ENCODE measurements around the gene TIE1.

The TIE1 gene

DNA sequence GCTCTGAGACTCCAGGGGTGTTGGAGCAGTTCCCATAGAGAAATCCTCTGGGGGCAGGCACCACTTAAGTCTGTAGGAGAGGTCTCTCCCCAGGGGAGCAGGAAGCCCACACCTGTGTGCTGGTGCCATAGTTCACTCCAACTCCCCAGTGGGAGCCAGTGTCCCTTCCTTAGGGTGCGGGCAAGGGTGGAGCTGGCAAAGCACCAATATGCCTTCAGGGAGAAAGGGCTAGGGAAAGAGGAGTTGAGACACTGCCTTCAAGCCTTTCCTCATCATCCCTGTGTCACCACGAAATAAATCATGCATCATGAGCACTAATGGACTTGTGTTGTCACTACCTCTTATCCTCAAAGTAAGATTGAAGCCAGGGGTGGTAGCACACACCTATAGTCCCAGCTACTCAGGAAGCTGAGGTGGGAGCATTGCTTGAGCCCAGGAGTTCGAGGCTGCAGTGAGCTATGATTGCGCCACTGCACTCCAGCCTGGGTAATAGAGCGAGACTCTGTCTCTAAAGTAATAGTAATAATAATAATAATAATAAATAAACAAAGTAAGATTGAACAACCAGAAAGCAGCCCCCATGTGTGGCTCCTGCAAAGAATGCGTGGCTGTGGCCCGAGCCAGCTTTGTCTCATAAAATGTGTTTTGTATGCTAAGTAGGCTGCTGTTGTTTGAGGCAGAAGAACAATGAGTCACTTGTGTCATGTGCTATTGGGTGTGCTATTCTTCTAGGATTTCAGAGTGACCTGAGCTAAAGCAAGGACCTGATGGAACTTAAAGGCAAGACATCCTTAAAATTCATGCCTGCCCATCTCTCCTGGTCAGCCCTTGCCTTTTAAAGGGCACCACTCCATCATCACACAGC lies 6.7 kb upstream of the TIE1 start:
- no peak for DNase-seq (ENCODE audit: low read depth)

DNA sequence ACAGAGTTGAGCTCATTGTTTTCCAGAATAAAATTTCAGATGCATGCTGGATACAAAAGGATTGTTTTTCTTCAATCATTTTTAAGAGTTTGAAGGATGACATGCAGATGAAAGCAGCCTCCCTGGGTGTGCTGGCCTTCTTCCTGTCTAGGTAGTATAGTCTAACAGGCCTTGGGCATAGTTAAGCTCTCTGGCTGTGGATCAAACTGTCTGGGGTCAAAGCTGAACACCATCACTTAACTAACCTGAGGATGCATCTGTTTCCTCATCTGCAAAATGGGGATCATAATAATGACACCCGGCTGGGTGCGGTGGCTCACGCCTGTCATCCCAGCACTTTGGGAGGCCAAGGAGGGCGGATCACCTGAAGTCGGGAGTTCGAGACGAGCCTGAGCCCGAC lies 6.0 kb upstream of the TIE1 start:
- DNase-seq (ENCODE audit: low read depth), result no peak

- DNase-seq (ENCODE audit: low read depth), result no peak
These were observed 4.6 kb upstream of the TIE1 start for GRCh38 chr1:43296207-43296606.

DNA sequence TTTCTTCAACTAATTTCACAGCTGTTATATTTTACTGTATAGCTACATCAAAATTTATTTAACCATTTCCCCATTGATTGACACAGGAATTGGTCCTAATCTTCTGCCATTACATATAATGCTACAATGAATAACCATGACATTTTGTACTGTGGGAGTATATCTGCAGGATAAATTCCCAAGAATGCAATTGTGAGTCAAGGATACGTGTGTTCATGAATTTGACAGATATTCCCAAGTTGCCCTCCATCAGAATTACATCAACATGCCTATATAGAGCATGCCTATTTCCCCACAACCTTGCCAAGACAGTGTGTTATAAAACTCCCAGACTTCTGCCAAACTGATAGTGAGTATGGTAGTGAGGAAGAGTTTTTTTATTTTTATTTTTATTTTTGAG lies 2.7 kb upstream of the TIE1 start:
- no peak for DNase-seq (ENCODE audit: low read depth)

GRCh38 chr1:43299101-43299500 lies 1.7 kb upstream of the TIE1 start:
- no peak for DNase-seq (ENCODE audit: low read depth)

DNA sequence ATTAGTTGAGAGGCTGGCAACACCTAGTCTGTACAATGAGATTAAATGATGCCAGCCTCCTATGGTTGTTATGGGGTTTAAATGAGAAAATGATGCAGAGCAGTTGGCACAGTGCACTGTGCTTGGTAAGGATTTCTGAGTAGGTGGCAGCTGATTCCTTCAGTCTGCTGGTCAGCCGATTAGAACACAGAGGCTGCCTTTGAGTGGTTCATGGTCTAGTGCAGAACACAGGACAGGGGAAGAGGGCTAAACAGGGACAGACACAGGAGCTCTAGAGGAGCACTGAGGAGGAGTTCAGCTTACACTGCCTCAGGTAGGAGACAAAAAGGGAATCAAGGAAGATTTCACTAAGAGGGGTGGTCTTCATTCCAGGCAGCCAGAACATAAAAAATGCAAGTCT lies 1.4 kb downstream of the TIE1 start:
- no peak for DNase-seq (ENCODE audit: low read depth)

DNA sequence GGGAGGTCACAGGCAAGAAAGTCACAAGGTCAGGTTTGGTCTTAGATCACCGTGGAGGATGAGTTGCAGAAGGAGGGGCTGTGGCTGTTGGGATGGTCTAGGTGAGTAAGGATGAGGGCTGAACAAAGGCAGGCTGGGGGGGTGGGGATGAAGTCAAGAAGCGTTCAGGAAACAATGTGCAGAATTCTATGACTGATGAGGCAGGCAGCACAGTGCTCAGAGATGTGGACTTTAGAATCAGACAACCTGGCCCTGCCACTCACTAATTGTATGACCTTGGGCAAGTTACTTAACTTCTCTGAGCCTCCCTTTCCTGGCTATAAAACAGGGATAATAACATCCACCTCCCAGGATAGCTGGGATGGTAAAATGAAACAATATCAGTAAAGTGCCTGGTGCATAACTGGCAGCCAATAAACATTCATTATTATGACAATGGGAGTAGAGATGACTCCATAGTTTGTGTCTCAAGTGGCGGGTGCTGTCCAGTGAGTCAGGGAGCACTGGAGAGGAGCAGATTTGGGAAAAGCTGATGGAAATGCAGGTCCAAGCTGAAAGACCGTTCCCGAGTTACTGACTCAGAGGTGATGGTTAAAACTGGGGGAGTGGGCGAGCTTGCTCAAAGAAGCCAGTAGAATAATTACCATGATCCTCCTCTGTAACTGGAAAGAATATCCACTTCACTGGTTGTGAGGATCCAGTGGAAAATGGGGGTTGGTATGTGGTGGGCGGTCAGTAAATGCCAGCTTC lies 2.1 kb downstream of the TIE1 start:
- no peak for DNase-seq (ENCODE audit: low read depth)

DNA sequence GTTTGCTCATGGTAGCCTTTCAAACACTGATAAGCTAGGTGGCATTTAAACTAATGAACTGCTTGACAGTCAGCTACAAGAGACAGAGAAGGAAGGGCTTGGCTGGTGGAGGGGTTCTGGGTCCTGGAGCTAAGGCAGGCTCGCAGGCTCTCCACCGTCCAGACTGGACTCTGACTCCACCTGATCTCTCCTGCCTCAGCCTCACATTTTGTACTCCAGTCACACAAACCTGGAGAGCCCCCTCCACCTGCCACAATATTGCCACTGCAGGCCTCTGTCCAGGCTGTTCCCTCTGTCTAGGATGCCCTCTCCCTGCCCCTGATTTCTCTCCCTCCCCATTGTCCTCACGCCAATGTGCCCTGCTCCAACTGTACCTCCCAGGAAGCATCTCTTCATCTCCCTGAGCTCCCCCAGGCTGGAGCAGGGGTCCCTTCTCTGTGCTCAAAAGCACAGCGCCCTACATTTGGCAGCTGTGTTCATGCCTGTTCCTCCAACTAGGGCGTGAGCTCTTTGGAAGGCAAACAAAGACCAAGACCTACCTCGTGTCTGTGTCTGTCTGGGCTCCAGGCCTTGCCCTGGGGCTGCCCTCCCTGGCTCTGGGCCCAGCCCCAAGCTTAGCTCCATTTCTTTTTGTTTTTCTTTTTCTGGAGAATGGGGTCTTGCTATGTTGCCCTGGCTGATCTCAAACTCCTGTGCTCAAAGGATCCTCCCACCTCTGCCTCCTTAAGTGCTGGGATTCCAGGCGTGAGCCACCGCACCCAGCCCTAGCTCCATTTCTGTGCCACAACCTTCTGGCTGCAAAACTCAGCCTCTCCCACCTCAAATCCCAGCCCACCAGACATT lies 2.9 kb downstream of the TIE1 start:
- no peak for DNase-seq (ENCODE audit: low read depth)

GRCh38 chr1:43304314-43304681 lies 3.5 kb downstream of the TIE1 start:
- no peak for DNase-seq (ENCODE audit: low read depth)

DNA sequence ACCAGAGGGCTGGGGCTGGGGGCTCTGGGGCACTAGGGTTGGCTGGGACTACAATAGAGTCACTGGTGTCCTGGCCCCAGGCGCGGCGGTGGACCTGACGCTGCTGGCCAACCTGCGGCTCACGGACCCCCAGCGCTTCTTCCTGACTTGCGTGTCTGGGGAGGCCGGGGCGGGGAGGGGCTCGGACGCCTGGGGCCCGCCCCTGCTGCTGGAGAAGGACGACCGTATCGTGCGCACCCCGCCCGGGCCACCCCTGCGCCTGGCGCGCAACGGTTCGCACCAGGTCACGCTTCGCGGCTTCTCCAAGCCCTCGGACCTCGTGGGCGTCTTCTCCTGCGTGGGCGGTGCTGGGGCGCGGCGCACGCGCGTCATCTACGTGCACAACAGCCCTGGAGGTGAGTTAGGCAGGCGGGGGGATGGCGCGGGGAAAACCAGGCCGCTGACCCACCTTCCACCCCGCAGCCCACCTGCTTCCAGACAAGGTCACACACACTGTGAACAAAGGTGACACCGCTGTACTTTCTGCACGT lies 4.1 kb downstream of the TIE1 start:
- DNase-seq (ENCODE audit: low read depth), result no peak

- DNase-seq (ENCODE audit: low read depth), result no peak
These were observed 4.7 kb downstream of the TIE1 start for GRCh38 chr1:43305461-43305860.

DNA sequence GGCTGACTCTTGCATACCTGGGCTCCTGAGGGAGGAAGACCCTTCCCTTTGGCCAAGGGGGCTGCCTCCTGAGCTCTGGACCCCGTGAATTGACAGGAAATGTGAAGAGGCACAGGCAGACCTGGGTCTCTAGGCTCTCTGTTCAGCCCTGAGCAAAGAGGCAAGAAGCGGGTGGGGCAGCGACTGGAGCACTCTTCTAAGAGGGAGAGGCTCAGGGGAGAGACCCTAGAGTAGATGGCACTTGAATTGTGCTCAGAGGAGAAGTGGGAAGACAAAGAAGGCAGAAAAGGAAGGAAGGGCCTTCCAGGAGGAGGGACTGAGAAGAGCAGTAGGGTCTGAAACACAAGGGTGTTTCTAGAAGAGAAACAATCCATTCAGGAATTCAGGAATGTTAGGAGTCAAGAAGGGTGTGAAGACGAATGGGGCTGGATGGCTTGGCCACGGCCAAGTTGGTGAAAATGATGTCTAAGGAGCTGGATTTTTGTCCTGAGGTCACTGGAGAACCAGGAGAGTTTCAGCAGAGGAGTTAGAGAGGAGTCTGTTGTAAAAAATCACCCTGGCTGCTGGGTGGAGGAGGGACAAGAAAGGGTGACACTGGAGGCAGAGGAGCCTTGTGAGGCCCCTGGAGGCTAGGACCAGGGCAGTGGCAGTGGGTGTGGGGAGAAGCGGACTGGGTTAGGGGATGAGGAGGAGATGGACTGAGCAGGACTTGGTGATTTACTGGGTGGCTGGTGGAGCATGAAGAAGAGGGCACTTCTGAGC lies 5.3 kb downstream of the TIE1 start:
- DNase-seq (ENCODE audit: low read depth), result no peak

DNA sequence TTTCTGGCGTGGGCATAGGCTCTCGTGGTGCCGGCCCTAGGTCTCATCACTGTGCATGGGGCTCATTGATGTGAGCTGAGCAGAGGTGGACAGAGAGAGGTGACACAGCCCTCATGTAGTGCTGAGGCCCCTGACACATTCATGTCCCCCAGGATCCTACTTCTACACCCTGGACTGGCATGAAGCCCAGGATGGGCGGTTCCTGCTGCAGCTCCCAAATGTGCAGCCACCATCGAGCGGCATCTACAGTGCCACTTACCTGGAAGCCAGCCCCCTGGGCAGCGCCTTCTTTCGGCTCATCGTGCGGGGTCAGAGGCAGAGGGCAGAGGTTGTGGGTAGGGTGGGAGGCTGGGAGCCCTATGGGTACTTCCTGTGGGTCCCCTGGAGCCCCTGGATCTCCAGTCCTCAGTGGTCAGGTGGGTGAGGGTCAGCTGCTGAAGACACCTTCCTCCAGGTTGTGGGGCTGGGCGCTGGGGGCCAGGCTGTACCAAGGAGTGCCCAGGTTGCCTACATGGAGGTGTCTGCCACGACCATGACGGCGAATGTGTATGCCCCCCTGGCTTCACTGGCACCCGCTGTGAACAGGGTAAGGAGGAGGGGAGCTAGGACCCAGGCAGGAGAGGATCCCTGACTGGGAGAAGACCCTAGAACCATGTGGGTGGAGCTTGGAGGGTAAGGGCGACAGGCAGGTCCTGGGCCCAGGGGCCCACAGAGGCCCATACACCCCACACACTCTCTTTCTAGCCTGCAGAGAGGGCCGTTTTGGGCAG lies 6.1 kb downstream of the TIE1 start:
- no peak for DNase-seq (ENCODE audit: low read depth)

DNA sequence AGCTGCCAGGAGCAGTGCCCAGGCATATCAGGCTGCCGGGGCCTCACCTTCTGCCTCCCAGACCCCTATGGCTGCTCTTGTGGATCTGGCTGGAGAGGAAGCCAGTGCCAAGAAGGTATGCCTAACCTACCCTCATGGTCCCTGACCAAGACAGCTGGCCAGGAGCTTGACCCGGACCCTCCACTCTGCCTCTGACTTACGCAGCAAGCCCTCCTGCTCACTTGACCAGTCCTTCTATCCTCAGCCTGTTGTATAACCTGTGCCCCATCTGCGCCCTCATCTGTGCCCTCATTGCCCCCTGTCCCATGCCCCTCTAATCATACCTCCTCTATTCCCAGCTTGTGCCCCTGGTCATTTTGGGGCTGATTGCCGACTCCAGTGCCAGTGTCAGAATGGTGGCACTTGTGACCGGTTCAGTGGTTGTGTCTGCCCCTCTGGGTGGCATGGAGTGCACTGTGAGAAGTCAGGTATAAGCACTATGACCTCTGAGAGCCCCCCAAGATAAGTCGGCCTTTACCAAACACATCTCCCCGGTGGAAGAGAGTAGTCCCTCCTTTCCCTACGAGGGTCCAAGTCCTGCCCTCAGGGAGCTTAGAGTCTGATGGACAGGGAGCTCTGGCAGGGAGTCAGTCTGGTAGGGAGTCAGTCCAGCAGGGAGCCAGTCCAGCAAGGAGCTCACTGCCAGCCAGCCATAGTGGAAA lies 6.8 kb downstream of the TIE1 start:
- DNase-seq (ENCODE audit: low read depth), result no peak

GRCh38 chr1:43308635-43309404 lies 8.0 kb downstream of the TIE1 start:
- DNase-seq (ENCODE audit: low read depth), result no peak

GRCh38 chr1:43309405-43310025 lies 8.7 kb downstream of the TIE1 start:
- no peak for DNase-seq (ENCODE audit: low read depth)

- no peak for DNase-seq (ENCODE audit: low read depth)
These were observed 10.7 kb downstream of the TIE1 start for GRCh38 chr1:43311521-43311920.

DNA sequence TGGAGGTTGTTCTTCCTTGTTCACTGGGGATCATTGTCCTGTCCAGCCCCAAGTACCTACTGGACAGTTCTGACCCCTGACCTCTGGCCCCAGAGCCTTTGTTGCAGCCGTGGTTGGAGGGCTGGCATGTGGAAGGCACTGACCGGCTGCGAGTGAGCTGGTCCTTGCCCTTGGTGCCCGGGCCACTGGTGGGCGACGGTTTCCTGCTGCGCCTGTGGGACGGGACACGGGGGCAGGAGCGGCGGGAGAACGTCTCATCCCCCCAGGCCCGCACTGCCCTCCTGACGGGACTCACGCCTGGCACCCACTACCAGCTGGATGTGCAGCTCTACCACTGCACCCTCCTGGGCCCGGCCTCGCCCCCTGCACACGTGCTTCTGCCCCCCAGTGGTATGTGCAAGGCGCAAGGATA lies 11.4 kb downstream of the TIE1 start:
- no peak for DNase-seq (ENCODE audit: low read depth)

Data from activated T-cell treated with anti-CD3 and anti-CD28 coated beads for 48 hours (primary cell).